Raji (cell line): ENCODE data around the gene BBS12.

ENCODE experiments used
- POLR2A ChIP-seq: IDR thresholded peaks from 2 replicates; pipeline ENCODE4 v1.6.1; 2011; ENCODE audit warnings: low read depth, low read length, control low read depth; ENCODE audit not compliant: insufficient read depth

Gene BBS12

DNA sequence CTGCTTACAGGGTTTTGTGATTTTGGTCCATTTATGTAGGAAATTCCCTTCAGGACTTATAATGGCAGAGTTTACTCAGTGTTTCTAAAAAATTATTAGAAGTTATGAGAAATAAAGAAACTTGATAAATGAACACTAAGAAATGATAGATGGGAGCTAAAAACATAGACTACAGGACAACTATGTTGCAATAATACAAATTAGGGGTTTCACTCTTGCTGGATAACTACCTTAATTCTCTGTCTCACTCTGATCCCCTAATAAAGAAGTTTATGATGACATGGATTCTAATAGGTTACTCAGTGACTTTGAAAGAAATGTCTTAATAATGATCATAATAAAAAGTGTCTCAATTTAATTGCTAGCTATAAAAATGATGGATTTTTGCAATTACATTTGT lies 23.3 kb upstream of the BBS12 start:
- TF ChIP-seq POLR2A: no peak

DNA sequence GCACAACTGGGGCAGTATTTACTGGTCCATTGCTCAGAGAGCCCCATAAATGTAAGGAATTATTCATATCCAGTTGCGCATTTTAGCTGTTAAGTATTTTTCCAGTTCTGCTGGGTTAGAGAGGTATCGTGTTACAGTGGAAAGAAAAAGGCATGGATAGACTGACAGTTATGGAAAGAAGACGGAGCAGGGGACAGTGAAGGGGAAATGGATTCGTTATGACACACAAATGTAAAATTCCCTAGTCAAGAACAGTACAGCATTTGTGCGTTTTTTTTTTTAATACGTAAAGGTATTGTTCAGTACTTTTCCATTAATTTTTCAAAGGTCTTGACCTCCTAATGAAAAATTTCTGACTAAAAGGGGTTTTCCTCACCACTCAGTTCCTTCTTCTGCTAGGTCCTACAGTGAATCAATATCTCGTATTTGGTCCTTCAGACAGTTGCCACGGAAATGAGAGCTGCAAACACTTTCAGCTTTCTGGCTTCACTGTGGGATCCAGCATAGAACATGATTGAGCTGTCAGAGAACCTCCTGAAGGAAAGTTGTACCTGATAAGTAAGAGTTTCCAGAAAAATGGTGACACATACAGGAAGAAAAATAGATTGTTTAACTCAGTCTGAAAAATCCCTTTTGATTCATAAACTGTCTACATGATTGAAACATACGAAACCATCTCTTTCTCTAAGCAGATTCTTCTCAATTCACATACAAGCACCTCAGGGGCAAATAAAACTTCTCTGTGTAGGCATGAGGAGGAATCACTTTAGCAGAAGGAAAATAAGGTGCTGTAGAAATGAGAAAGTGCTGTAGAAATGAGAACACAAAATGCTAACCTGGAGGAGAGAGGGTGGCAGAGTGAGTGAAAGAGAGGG lies 21.8 kb upstream of the BBS12 start:
- TF ChIP-seq POLR2A: no peak

DNA sequence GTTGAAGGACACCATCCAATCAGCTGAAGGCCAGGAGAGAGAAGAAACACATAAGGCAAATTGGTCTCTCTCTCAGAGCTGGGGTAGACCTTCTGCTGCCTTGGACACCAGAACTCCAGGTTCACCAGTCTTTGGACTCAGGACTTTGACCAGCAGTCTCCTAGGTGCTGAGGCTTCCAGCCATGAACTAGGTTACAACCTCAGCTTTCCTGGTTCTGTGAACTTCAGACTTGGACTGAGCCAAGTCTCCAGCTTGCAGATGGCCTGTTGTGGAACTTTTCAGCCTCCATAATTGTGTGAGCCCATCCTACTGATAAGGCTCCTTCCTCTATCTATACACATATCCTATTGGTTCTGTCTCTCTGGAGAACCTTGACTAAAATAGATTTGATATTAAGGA lies 20.6 kb upstream of the BBS12 start:
- no peak for TF ChIP-seq POLR2A

DNA sequence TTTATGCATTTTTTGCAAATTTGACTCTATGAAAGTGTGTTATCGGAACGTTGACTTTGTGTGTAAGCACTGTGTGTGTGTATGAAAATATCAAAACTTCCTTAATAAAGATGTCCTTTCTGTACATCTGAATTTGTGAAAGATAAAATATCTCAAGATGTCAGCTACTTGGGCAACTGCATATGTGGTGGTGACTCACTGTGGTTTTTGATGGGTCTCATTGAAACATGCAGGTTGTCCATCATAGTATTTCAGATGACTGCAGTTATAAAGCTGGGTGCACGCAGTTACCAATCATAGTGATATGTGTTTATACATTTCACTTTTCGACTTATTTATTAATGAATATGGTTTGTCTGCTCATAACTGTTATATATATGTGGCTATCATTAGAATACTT lies 19.7 kb upstream of the BBS12 start:
- TF ChIP-seq POLR2A: no peak

DNA sequence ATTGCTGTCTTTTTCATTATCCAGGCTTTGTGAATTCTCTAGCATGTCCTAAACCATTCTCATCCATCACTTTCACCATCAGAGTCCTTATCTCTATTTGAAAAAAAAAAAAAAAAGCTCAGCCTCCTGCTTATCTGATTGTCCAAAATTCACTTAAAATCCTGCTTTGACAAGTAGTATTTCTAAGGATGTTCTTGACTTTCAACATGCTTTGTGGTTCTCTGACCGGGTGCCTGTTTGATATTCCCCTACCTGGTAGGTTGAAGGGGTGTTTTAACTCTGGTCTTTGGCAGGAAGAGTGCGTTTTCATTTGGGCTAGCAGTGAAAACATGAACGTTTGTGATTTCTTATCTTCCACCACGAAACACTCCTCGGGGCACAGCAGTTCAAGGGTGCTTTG lies 17.3 kb upstream of the BBS12 start:
- no peak for TF ChIP-seq POLR2A

DNA sequence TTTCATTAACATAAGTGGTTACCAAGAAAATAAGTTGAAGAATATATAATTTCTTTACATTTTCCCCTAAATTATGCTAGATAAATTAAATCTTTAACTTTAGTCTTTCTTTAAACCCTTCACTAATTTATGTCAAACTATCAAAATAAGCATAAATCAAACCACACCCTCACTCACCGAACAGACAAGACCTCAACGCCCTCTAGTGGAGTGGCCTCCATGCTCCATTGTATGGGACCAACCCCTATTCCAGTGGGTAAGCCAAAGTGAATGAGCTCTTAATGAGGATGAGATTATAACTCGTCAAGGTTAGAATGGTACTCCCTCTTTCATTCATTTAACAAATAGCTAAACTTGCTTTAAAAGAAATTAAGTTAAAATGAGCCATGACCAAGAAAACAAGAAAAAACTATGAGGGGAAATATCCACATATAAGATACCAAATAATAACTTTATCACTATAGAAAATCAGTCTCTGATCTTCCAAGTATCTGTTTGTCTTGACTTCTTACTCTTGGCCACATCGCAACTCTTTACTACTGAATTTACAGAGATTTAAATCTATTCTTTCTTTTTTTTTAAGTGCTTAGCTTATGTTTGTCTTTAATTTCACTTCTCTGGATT lies 15.6 kb upstream of the BBS12 start:
- no peak for TF ChIP-seq POLR2A

DNA sequence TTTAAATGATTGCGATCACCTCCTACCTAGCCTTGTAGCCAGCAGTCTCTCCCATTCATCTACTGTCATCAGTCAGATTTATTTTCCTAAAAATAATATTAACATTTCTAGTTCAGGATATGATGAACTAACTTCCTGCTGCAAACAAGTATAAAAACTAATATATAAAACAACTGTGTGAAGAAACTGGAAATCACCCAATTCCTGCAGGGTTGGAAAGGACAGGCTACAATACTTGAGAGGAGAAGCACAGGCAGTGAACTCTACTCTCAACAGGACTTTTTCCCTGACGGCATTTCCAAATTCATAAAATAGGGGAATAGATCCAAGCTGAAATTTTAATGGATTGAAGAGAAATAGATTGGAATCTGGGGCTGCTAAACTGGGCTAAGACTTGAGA lies 14.2 kb upstream of the BBS12 start:
- TF ChIP-seq POLR2A: no peak

DNA sequence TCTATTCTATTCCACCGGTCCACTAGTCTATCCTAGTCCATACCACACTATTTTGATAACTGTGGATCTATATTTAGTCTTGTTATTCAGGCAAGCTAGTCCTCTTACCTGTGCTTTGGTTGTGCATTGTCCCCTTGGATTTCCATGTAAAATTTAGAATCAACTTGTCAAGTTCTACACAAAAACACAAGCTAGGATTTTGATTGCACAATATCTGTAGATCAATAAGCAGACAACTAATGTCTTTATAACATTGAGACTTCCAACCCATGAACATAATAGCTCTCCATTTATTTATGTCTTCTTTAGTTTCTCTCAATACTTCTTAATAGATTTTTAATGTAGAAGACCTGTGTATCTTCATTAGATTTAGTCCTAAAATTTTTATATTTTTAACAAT lies 10.2 kb upstream of the BBS12 start:
- TF ChIP-seq POLR2A: no peak

DNA sequence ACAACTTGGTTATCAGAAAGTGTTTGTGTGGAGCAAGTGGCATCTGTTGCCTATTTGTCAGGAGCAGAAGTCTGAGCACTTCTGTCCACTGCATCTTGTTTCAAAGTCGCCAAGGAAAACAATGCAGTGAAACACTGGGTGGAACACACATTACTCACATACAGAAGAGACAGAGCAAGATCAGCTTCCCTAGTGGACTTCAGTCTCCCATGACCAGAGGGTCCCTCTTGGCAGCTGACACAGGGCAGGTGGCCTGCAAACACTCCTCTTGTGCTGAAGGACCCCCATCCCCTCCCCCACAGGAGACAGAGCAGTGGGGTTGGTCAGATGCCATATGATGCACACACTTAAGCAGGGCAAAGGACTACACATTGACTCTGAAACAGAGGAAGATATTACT lies 3.6 kb upstream of the BBS12 start:
- TF ChIP-seq POLR2A: no peak

DNA sequence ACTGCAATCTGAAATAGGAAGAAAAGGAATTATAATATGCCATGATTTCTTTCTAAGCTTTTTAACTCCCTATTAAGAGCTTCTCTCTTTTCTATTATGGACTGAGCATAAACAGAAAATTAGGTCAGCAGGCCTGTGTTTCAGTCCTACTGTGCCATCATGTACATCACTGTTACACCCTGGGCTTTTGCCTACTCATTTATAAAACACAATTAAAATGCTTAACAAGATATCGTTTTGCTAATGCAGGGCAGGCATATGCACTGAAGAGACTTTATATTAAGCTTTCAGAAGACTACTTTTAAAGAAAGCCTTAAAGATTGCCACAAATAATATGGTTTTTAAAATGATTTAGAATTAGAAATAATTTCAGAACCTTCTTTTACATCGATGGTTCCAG lies 828 bp upstream of the BBS12 start:
- no peak for TF ChIP-seq POLR2A

DNA sequence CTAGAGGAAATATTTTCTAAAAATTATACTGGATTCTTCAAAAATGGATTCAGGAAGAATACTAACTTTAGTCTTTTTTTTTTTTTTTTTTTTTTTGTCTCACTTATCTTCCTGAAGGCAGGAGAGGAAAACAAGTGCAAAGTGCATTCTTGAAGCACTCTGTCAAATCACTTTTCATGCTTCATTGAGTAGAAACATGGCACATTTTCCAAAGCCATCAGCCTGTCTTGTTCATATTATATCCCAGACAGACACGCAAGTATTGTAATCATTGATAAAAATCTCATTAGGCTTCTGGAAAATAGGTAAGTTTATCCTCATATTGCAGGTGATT lies 1.2 kb downstream of the BBS12 start:
- TF ChIP-seq POLR2A: no peak

DNA sequence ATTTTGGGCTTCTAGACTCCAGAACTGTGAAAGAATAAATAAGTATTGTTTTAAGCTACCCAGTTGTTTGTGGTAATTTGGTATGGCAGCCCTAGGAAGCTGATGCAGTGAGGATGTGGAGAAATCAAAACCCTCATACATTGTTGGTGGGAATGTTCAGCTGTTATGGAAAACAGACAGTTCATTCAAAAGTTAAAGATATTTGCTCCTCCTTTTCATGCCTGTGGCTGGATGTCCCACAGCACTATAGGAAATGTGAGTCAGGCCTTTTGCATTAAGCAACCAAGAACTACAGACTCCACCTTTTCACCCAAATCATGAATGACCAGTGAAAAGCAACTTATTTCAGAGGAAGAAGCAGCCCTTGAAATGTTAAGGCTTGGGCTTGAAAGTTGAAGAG lies 6.7 kb downstream of the BBS12 start:
- no peak for TF ChIP-seq POLR2A

DNA sequence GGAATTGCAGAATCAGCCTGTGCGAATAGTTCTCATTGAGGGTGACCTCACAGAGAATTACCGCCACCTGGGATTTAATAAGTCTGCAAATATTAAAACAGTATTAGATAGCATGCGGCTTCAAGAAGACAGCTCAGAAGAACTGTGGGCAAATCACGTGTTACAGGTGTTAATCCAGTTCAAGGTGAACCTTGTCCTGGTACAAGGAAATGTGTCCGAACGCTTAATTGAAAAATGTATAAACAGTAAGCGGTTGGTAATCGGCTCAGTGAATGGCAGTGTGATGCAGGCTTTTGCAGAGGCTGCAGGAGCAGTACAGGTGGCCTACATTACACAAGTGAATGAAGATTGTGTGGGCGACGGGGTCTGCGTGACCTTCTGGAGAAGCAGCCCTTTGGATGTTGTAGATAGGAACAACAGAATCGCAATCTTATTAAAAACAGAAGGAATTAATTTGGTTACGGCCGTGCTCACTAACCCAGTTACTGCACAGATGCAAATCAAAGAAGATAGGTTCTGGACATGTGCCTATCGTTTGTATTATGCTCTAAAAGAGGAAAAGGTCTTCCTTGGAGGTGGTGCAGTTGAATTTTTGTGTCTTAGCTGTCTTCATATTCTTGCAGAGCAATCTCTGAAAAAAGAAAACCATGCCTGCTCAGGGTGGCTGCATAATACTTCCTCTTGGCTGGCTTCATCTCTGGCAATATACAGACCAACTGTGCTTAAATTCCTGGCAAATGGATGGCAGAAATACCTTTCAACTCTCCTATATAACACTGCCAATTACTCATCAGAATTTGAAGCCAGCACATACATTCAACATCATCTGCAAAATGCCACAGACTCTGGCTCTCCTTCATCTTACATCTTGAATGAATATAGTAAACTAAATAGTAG lies 10.7 kb downstream of the BBS12 start:
- no peak for TF ChIP-seq POLR2A

DNA sequence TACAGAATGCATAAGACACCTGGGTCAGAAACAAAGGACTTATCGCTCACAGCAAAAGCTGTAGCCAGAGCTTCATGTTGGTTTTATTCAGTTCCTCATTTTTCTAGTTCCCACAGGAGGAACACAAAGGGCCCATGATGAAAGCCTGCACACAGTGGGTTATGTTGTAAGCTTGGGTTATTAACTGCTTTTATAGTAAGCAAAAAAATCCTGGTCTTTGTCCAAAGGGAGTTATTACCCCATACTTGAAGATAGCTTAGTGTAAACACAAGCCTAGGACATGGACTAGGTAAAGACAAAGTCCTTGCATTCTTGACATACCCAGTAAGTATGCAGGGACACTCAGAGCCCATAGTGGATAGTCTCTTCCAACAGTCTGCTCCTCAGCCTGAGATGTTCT lies 11.7 kb downstream of the BBS12 start:
- TF ChIP-seq POLR2A: no peak

DNA sequence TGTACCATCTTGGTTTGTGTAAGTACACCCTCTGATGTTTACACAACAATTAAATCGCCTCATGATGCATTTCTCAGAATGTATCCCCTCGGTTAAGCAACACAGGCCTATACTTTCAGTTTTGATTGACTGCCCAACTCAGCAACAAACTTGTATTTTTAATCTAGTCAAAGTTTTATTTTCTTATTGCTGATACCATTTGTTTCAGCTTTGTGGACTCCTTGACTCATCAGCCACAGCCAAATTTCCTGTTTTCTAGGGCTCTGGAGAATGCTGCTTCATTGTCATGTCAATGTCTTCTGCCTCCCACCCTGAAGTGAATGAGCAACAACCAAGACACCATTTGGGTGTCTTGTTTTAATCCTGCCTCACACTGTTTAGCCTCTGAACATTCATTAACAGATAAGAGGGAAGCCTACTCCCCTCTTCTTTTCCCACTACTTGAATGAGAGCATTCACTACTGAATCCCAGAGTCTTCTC lies 14.0 kb downstream of the BBS12 start:
- TF ChIP-seq POLR2A: no peak

DNA sequence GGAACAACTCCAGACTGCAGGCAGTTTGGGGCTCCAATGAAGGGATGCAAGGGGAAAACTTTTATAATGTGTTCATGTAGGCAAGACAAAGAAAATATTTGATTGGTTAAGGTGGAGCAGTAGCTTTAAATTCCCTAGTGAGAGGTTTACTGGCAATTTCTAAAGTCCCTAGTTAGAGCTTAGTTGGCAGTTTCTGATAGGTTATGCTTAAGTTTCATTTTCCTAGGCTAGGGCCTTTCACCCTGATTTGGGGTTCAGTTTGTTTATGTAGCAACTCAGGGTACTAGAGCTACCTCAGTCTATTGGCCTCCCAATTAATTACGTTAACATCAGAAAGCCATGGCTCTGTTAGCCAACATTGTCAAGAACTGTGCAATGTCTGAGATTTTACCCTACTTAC lies 14.6 kb downstream of the BBS12 start:
- TF ChIP-seq POLR2A: no peak
